ENCODE data around the gene UBTD2.
"Not testable (repeated sequence)": the region's sequence is repeated elsewhere in the genome, so short reads cannot be mapped to it uniquely, and the experiment has no call there.

UBTD2 gene

DNA sequence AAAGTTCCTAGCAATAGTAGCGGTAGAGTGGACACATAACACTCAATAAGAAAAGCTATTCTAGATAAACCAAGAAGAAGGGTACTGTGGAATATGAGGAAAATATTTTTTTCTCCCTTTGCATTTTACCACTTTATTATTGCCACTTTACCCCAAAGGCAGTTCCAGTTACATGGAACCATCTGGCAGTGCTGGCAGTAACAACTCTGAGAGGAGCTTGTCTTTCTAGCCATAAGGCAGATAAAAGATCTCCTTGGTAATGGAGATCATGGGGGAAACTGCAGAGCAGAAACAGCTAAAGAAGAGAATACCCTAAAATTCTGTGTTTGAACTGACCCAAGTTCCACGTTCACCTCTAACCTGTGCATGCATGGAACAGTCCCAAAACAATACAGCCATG lies 38.5 kb downstream of the UBTD2 start:
- no peak for DNase-seq

DNA sequence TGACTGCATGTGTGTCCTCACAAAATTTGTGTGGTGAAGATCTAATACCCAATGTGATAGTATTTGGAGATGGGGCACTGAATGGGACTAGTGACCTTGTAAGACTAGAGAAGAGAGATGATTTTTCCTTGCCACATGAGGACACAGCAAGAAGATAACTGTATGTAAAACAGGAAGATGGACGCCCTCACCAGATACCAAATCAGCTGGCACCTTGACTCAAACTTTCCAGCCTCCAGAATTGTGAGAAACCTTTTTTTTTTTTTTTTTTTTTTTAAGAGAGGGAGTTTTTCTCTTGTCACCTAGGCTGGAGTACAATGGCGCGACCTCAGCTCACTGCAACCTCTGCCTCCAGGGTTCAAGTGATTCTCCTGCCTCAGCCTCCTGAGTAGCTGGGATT lies 40.3 kb downstream of the UBTD2 start:
- DNase-seq: no peak

DNA sequence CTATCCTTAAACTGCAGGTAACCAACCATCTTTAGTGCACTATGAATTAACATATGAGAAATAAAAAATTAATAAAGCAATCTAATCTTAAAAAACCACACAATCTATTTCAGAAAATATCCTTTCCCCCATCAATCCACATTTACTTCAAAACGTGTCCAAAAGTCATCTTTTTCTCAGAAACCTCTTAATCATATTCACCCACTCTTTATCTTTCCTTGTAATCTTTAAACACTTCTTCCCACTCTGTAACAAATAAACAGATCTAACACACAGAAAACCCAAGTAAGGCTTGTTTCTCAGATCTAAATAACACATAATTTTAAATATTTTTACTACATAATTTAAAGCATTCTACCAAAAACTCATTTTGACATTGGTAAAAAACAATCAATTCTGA lies 45.2 kb downstream of the UBTD2 start:
- no peak for DNase-seq

DNA sequence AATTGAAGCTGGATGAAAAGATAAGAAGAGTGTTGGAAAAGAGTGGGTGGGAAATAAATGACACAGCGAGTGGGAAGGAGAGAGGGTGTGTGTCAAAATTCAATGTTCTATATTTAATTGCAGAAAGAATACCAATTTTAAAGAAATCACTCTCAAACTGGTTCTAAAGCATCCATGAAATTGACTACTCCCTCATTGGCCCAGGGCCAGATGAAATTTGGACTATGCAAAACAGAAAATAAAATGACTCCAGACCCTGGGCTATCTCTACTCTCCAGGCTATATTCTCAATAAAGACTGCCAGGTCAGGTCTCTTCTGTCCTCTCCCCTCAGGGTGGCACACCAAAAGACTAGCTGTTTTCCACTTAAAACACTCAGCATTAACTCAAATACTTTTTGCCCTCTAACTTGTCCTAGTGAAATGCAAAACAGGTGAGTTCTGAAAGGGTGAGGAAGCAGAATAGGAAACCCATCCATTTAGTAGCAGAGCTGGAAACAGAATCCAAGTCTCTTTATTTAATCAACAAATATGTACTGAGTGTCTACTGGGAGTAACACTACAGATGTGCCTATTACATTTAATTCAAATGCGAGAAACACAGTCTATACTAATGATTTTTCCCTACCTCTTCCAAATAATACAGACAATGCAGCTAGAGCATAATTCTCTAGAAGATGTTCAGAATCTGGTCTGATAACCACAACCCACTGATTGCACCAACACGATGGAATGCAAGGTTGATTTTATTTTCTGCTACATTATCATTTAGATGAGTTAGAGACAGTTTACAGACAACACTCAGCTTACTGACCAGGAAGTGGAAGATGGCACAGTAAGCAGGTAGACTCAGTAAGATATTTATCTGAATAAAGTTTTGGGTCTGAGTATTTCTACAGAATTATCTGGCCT lies 47.5 kb downstream of the UBTD2 start:
- DNase-seq: no peak

DNA sequence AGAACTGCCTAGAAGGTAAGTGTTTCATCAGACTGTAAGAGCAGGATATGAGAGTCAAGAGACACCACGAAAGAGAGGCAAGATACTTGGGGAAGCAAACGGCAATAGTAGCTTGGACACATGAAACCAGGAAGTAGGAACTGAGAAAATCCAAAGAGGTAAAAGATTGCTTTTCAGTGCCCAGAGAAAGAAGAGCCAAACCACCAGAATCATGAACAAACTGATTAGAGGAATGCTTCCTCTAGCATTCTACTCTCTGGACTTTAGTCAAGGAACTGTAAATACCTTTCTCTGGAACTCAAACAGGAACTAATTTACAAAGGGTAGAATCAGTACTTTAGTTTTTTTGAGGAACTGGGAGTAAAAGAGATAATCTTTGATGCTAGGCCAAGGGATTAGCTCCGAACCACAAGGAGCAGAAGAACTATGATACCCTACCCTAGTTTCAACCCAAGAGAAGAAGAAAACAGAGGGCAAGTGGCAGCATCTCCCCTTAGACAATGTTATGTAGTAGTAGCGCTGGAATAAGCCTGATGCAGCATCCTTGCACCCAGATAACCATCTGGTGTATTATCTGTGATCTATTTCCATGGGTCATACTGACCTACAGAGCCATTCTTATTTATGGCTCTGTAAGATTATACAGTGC lies 48.3 kb downstream of the UBTD2 start:
- no peak for DNase-seq

DNA sequence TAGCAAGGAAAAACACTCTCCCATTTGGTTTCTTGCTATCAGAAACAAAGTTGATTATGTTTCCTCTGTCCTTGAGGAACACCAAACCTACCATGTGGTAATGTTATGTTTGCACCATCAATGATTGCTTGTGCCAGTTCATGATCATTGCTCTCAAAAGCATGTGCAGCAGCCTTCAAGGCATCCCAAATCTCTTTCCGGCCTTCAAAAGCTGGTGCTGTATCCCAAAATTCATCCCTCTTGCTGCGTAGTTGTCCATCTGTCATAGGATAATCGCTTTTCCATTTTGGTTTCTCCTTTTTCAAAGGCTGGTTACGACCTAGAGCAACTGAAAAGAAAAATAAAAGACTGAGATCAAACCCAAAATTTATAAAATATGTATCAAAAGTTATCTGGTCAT lies 49.5 kb downstream of the UBTD2 start:
- DNase-seq: no peak

DNA sequence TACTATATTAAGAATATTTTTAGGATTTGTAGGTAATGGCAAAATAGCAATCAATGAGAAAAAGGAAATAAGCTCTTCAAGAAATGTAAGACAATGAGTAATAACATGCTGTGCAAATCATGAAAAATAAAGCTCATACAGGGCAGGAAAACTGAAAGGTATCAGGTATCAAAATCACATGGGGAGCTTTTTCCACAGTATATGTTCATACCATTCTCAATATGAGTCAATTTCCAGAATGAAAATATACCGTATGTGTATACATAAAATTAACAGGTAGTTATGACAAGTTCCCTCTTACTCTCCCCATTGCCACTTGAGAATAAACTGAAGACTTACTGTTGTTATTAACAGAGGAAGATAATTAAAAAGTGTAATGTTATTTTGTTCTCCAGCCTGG lies 53.7 kb downstream of the UBTD2 start:
- DNase-seq: no peak

DNA sequence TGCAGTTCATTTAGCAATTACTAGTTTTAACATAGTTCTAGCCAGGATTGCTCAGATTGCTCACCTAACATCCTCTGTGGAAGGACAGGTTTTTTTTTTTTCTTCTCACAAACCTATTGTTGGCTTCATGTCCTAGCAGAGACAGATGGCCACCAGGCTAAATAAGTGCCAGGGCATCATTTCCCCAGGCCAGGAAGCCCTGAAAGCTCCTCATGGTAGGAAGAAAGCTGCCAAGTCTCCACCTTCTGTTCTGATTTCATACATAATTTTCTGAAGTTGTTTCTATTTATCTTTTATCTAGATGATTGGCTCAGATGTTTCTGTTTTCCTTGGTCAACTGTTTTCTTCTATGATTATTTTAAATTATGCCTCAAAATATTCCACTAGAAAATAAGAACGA lies 58.6 kb downstream of the UBTD2 start:
- no peak for DNase-seq

DNA sequence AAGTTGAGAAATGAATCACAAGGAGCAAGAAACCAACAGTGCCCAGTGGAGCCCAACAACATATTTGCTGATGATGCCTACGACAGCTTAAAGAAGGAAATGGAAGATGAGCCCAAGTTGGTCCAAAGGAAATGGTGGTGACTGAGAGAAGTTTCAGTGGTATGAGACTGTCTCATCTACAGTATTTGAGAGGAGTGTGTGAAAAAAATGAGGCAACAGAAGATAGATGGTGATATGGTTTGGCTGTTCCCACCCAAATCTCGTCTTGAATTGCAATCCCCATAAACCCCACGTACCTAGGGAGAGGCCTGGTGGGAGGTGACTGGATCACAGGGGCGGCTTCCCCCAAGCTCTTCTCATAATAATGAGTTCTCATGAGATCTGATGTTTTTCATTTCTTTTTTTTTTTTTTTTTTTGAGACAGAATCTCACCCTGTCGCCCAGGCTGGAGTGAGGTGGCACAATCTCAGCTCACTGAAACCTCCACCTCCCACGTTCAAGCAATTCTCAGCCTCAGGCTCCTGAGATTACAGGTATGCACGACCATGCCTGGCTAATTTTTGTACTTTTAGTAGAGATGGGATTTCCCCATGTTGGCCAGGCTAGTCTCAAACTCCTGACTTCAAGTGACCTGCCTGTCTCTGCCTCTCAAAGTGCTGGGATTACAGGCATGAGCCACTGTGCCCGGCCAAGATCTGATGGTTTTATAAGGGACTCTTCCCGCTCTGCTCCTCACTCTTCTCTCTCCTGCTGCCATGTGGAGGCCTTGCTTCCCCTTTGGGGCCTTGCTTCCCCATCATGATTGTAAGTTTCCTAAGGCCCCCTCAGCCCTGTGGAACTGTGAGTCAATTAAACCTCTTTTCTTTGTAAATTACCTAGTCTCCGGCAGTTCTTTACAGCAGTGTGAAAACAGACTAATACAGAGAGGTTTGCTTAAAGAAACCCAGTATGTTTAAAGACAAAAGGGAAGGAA lies 59.4 kb downstream of the UBTD2 start:
- no peak for DNase-seq

DNA sequence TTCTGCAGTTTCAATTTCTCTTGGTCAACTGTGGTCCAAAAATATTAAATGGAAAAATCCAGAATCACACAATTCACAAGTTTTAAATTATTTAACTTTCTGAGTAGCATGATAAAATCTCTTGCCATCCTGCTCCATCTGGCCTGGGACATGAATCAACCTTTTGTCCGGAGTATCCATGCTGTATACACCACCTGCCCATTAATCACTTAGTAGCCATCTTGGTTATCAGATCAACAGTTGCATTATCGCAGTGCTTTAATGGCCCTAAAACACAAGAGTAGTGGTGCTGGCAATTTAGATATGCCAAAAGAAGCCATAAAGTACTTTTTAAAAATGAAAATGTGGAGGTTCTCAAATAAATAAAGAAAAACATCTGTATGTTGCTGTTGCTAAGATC lies 64.3 kb downstream of the UBTD2 start:
- DNase-seq: no peak

DNA sequence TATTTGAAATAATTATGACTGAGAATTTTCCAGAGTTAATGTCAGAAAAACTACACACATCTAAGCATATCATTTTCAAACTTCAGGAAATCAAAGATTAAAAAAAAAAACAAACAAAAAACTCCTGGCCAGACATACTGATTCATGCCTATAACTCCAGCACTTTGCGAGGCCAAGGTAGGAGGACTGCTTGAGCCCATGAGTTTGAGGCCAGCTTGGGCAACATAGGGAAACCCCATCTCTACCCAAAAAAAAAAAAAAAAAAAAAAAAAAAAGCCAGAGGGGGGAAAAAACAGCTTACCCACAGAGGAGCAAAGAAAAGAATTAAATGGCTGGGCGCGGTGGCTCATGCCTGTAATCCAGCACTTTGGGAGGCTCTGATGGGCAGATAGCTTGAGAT lies 67.2 kb downstream of the UBTD2 start:
- DNase-seq: no peak

DNA sequence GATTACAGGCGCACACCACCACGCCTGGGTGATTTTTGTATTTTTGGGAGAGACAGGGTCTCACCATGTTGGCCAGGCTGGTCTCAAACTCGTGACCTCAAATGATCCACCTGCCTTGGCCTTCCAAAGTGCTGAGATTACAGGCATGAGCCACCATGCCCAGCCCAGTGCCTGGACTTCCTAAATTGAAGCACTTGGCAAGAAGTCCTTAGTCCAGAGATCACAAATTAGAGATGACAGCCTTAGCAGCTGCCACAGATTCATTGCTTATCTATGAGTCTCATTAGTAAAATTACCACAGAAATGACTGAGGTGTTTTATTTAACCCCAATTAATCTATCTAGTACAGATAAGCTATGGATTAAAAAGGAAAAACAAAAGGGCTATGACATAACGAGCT lies 70.4 kb downstream of the UBTD2 start:
- DNase-seq: no peak

DNA sequence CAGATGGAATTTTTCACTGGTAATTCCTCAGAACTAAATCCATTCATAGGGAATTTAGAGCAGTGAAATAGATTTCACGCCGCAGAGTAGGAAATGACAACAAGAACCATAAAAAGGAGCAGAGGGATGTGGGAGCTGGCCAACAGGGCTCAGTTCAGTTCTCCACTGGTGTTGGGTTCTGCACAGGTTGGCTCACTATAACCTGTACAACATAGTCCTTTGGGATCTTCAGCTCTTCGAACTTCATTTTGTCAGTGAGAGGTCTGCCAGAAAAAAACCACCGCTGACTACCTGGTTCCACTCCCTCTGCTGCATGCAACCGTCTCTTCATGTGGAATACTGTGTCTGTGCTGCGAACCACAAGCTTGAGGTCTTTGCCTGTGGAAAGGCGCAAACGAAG lies 71.9 kb downstream of the UBTD2 start:
- DNase-seq: no peak

DNA sequence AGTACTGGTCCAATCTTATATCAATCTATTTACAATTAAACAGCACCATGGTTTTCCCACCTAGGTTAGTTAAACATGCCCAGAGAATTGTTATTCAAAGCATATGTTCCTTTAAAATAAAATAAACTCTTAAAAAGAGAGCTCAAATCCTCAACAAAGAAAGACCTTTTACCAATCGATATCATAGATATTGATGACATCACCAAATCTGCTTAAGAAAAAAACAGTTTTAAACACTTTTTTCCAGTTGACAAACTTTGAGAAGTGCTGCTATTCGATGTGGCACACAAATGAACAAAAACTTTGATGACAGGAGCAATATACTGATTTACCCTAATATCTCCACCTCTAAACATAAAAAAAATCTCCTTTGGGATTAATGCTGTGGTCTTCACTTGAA lies 73.8 kb downstream of the UBTD2 start:
- no peak for DNase-seq

DNA sequence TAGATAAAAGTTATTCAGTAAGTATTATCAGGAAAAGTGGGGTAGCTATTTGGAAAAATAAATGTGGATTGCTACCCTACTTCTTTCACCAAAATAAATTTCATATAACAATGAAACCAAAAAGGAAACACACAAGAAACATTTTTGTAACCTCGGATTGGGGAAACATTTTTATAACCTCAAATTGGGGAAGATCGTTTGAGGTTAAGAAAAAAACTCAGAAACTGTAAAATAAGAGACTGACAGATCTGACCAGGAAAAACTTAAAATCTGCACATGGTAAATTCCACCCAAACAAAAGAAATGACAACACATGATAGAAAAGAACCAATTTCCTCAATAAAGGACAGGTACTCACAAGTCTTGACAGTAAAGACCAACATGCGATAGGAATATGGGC lies 76.1 kb downstream of the UBTD2 start:
- no peak for DNase-seq

DNA sequence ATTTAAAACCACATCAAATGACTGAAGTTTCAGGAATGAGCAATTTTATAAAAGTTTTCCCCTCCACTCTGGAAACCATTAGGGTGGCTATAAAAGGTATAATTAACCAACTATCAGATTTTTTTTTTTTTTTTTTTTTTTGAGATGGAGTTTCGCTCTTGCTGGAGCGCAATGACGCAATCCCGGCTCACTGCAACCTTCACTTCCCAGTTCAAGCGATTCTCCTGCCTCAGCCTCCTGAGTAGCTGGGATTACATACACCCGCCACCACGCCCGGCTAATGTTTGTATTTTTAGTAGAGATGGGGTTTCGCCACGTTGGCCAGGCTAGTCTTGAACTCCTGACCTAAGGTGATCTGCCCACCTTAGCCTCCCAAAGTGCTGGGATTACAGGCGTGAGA lies 77.6 kb downstream of the UBTD2 start:
- DNase-seq: not testable (repeated sequence)

DNA sequence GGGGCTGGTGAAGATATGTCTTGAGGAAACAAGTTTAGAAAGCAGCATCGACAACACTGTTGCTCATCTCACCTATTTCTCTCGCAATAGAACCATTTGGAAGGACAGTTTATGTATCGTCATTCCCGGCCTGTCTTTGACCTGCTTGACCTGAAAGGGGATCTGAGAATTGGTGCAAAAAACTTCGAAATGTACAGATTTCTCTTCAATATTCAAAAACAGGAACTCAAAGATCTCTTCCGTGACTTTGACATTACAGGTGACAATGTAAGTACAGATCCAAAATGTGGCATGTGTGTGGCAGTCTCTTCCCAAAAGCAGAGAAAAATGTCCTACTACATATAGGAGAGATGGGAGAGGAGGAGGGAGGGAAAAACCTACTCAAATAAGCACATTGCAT lies 83.1 kb downstream of the UBTD2 start:
- no peak for DNase-seq

DNA sequence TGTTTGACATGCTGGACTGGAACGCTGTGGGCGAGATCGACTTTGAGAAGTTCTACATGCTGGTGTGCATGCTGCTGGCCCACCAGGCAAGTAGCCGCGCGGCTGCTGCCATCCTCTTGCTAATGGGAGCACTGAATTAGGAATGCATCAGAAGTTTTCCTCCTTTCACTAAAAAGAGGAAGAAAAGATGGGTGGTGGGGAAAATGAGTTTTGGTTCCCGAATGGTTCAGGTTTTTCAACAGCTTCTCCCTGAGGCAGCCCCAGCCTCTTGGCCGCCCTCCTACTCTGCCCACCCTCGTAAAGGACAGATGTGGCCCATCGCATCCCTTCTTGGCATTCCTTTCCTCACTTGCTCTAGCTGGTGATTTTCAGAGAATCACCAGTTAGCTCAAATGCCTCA lies 84.1 kb downstream of the UBTD2 start:
- DNase-seq: no peak

DNA sequence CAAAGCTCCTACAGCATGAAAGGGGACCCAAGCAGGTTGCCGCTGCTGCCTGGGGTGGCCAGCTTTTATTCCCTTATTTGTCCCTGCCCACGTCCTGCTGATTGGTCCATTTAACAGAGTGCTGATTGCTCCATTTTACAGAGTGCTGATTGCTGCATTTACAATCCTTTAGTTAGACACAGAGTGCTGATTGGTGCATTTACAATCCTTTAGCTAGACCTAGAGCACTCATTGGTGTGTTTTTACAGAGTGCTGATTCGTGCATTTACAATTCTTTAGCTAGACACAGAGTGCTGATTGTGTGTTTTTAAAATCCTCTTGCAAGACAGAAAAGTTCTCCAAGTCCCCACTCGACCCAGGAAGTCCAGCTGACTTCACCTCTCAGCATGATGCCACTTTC lies 85.8 kb downstream of the UBTD2 start:
- DNase-seq: not testable (repeated sequence)

DNA sequence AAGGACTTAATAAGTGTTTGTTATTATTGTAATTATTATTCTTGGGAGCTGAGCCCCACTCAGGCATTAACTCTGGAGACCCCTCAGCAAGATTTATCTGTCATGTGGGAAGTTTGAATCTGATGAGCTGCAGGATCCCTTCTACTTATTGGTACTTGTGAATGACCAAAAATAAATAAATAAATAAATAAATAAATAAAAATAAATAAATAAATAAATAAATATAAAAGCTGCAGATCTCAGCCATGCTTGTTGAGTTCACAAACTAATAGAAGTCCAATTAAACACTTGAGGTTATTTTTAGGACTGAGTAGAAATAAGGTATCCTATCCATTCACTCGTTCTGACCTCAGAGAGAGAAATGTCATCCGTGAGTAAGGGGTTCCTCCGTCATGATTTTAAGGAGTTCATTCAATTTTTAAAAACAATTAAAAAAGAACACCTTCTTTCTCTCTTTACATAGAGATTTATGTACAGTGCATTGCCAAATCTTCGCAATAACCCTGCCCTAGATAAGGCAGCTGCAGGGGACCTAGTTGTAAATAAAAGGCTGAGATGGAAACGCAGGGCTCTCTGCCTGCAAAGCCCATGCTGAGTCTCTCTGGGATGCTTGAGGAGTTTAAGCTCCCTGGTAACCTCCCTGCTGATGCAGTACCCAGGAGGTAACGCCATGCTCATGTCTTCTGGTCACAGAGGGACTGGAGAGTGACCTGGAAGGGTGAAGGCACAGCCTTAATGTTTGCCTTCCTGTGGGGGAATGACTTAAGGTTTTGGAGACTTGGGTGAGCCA lies 88.4 kb downstream of the UBTD2 start:
- DNase-seq: no peak

DNA sequence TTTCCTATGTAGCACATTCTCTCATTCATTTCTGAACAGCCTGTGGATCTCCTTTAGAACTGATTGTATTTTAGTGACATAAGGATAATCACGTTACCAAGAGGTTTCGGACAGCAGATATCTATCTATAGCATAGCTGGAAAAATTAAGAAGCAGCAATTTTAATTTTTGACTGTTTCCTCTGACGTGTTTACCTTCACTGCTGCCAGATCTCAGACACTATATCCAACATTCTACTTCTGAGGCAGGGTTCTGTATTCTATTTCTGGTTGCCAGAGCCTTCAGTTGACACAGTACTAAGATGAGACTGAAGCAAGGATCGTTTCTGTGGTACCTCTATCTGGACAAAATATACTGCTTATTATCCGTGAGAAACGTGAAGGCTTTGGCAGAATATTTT lies 89.7 kb downstream of the UBTD2 start, which contains the start of gene EFCAB9:
TSS of gene EFCAB9 (plus strand) at position 301 of the 400 bp plus-strand sequence. CDS start at position 302, 1 bp downstream.
- DNase-seq: no peak

DNA sequence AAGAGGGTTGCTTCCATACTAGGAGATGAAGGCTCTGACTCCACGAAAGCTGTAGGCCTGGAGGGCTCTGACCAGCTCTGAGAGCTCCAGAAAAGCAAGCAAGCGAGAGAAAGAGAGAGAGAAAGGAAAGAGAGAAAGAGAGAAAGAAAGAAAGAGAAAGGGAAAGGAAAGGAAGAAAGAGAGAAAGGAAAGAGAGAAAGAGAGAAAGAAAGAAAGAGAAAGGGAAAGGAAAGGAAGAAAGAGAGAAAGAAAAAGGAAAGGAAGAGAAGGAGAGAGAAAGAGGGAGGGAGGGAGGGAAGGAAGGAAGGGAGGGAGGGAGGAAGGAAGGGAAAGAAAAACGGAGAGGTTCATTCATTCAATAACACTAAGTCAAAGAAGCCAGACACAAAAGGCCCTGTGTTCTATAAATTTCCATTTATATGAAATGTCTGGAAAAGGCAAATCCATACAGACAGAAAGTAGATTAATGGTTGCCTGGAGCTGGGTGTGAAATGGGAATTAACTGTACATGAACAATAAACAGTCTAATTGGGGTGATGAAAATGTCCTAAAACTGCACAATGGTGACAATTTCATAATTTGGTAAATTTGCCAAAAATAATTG lies 93.8 kb downstream of the UBTD2 start:
- DNase-seq: no peak
